ENCODE measurements around the gene IER5. TPM values are rescaled to one million over a fixed set of nuclear protein-coding genes. Genes with fewer than 3 reads are reported as not detected.

Gene IER5
- total and polyA plus RNA-seq, 9 of the 15 experiments (the other 6 are each of a cell fraction or from before 2014, with no cell fraction given) = 2.4 to 32.1 (median 12.0) TPM

DNA sequence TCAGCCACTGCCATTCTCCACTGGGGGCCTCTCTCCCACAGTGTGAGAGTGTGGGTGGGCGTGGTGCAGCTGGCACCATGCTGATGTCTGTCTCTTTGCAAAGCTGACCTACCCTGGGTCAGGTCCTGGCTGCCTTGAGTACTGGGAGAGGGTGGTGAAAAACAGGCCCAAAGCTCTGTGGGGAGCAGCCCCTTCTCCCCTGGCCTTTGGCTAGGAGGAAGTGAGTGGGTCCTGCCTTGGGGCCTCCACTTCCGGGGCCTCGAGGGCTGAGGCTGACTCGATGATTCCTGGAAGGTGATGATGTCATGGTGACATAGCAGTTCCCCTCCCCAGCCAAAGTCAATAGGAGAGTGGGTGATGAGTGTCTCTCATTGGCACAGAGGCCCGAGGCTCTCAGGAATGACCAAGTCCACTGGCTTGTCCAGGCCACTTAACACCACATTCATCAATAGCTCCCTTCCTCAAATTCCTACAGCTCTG is 53.0 kb downstream of the IER5 start (continued):
- TF ChIP-seq, protein P1, sequence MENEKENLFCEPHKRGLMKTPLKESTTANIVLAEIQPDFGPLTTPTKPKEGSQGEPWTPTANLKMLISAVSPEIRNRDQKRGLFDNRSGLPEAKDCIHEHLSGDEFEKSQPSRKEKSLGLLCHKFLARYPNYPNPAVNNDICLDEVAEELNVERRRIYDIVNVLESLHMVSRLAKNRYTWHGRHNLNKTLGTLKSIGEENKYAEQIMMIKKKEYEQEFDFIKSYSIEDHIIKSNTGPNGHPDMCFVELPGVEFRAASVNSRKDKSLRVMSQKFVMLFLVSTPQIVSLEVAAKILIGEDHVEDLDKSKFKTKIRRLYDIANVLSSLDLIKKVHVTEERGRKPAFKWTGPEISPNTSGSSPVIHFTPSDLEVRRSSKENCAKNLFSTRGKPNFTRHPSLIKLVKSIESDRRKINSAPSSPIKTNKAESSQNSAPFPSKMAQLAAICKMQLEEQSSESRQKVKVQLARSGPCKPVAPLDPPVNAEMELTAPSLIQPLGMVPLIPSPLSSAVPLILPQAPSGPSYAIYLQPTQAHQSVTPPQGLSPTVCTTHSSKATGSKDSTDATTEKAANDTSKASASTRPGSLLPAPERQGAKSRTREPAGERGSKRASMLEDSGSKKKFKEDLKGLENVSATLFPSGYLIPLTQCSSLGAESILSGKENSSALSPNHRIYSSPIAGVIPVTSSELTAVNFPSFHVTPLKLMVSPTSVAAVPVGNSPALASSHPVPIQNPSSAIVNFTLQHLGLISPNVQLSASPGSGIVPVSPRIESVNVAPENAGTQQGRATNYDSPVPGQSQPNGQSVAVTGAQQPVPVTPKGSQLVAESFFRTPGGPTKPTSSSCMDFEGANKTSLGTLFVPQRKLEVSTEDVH (IDR thresholded peaks at IDR 0.05; ENCODE audit: low read depth, partially characterized antibody) = no peak
- TF ChIP-seq POLR2B (IDR thresholded peaks at IDR 0.05; ENCODE audit: low read depth, partially characterized antibody) (no peak), RHOXF2B (CRISPR knock-in tag; conservative IDR thresholded peaks at IDR 0.05) (no peak), U2AF2 (optimal IDR thresholded peaks at IDR 0.05; ENCODE audit: low read depth, low read length) (no peak), RBM17 (IDR thresholded peaks at IDR 0.05; ENCODE audit: borderline replicate concordance, low read depth, low read length) (no peak), GABPB1 (CRISPR knock-in tag; IDR thresholded peaks at IDR 0.05) (peak; percentile 50; the same call in 1 of the 2 replicates), MTA2 (IDR thresholded peaks at IDR 0.05; ENCODE audit: low read depth) (no peak), ZSCAN29 (IDR thresholded peaks at IDR 0.05) (no peak), ZNF253 (CRISPR knock-in tag; conservative IDR thresholded peaks at IDR 0.05) (no peak), CBFA2T2 (conservative IDR thresholded peaks at IDR 0.05) (no peak), CEBPG (CRISPR knock-in tag; IDR thresholded peaks at IDR 0.05) (no peak), CEBPG (tag; conservative IDR thresholded peaks at IDR 0.05 in 1 of 2, IDR thresholded peaks at IDR 0.05 in 1 of 2) (0 out of 4 replicates have a peak, but pooled peaks of 1 of the 2 experiments have one; percentile 35), RBM15 (IDR thresholded peaks at IDR 0.05; ENCODE audit: insufficient read depth, low read length) (no peak), ZNF785 (CRISPR knock-in tag; IDR thresholded peaks at IDR 0.05) (no peak)
- TF ChIP-seq, protein P2, sequence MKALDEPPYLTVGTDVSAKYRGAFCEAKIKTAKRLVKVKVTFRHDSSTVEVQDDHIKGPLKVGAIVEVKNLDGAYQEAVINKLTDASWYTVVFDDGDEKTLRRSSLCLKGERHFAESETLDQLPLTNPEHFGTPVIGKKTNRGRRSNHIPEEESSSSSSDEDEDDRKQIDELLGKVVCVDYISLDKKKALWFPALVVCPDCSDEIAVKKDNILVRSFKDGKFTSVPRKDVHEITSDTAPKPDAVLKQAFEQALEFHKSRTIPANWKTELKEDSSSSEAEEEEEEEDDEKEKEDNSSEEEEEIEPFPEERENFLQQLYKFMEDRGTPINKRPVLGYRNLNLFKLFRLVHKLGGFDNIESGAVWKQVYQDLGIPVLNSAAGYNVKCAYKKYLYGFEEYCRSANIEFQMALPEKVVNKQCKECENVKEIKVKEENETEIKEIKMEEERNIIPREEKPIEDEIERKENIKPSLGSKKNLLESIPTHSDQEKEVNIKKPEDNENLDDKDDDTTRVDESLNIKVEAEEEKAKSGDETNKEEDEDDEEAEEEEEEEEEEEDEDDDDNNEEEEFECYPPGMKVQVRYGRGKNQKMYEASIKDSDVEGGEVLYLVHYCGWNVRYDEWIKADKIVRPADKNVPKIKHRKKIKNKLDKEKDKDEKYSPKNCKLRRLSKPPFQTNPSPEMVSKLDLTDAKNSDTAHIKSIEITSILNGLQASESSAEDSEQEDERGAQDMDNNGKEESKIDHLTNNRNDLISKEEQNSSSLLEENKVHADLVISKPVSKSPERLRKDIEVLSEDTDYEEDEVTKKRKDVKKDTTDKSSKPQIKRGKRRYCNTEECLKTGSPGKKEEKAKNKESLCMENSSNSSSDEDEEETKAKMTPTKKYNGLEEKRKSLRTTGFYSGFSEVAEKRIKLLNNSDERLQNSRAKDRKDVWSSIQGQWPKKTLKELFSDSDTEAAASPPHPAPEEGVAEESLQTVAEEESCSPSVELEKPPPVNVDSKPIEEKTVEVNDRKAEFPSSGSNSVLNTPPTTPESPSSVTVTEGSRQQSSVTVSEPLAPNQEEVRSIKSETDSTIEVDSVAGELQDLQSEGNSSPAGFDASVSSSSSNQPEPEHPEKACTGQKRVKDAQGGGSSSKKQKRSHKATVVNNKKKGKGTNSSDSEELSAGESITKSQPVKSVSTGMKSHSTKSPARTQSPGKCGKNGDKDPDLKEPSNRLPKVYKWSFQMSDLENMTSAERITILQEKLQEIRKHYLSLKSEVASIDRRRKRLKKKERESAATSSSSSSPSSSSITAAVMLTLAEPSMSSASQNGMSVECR (CRISPR knock-in tag; IDR thresholded peaks at IDR 0.05) = no peak
- TF ChIP-seq, protein P3, sequence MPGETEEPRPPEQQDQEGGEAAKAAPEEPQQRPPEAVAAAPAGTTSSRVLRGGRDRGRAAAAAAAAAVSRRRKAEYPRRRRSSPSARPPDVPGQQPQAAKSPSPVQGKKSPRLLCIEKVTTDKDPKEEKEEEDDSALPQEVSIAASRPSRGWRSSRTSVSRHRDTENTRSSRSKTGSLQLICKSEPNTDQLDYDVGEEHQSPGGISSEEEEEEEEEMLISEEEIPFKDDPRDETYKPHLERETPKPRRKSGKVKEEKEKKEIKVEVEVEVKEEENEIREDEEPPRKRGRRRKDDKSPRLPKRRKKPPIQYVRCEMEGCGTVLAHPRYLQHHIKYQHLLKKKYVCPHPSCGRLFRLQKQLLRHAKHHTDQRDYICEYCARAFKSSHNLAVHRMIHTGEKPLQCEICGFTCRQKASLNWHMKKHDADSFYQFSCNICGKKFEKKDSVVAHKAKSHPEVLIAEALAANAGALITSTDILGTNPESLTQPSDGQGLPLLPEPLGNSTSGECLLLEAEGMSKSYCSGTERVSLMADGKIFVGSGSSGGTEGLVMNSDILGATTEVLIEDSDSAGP (CRISPR knock-in tag; IDR thresholded peaks at IDR 0.05) = no peak
- TF ChIP-seq, protein P4, sequence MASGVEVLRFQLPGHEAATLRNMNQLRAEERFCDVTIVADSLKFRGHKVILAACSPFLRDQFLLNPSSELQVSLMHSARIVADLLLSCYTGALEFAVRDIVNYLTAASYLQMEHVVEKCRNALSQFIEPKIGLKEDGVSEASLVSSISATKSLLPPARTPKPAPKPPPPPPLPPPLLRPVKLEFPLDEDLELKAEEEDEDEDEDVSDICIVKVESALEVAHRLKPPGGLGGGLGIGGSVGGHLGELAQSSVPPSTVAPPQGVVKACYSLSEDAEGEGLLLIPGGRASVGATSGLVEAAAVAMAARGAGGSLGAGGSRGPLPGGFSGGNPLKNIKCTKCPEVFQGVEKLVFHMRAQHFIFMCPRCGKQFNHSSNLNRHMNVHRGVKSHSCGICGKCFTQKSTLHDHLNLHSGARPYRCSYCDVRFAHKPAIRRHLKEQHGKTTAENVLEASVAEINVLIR (CRISPR knock-in tag; IDR thresholded peaks at IDR 0.05) = peak; percentile 51; the same call in 1 of the 2 replicates
- TF ChIP-seq, protein P5, sequence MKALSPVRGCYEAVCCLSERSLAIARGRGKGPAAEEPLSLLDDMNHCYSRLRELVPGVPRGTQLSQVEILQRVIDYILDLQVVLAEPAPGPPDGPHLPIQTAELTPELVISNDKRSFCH (CRISPR knock-in tag; IDR thresholded peaks at IDR 0.05) = no peak
- TF ChIP-seq, protein P5 (tag; IDR thresholded peaks at IDR 0.05) = peak; percentile 84
